GM21423 (cell line): ENCODE measurements around the gene PHLDA2.

Experiments used
- ATAC-seq: cut with Tn5 transposase; IDR thresholded peaks from one replicate; pipeline ENCODE4 v1.9.1; 2021; ENCODE audit warnings: mild to moderate bottlenecking, moderate library complexity; ENCODE audit not compliant: unreplicated experiment

PHLDA2 gene

DNA sequence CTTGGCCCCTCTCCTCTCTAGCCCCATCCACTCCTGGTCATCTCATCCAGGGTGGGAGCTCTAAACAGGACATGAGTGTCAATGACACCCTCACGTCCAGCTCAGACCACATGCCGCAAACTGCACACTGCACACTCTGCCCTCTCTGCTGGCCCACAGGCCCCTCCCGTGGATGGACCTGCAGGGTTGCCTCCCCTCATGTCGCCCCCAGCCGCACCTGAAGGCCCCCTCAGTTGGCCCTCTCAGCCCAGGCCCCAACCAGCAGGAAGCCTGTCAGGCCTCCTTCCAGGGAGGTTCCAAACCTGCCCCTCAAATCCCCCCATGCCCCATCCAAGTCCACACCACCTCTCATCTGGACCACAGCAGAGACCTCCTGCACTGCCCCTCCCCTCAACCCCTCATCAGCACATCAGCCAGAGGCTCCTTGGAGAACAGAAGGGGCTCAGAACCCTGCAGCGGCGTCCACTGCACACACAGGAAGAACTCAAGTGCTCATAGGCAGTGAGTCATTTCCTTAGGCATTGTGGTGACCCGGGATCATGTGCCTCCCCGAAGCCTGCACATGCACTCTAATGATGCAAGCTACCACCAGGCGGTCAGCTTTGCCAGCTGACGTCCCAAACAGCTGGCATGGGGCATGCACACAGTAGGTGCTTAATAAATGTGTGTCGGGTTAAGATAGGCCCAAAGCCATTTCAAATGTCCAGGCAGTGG, 30.7 kb downstream of the PHLDA2 start:
- no peak for ATAC-seq

DNA sequence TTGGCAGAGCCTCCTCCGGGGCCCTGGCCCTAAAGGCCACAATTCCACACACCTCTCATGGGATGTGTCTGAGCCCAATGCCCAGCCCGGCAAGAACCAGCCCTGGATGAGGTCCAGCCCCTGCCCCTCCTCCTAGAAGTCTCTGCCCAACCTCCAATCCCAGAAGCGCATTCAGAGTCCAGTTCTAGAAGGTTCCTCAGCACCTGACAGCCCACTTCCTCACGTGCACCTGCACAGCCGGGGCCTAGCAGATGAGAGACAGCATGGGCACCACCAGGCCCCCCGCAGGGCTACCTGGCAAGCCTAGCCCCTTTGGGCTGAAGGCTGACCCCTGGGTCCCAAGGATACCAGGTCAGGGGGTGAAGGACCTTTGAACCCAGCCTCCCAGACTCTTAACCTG, 32.2 kb downstream of the PHLDA2 start:
- ATAC-seq: no peak

DNA sequence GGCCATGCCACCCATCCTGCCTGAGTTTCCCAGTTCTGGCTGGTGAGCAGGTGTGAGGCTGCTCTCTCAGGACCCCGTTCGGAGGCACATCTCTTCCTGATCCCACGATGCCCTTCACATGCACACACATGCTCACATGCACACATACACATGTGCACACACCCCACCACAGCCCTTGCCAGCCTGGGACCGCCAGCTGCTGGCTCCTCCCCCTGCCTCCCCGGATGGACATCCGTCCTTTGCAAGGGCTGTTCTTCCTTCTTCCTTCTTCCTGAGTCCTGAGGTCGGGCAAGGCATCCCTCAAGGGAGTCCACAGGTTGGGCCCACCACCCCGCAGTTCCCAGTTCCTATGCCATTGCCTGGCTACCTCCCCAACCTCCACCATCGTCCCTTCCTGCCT, 33.2 kb downstream of the PHLDA2 start:
- no peak for ATAC-seq

- ATAC-seq: no peak
Observed at GRCh38 chr11:2893935-2894334, 35.3 kb downstream of the PHLDA2 start.

DNA sequence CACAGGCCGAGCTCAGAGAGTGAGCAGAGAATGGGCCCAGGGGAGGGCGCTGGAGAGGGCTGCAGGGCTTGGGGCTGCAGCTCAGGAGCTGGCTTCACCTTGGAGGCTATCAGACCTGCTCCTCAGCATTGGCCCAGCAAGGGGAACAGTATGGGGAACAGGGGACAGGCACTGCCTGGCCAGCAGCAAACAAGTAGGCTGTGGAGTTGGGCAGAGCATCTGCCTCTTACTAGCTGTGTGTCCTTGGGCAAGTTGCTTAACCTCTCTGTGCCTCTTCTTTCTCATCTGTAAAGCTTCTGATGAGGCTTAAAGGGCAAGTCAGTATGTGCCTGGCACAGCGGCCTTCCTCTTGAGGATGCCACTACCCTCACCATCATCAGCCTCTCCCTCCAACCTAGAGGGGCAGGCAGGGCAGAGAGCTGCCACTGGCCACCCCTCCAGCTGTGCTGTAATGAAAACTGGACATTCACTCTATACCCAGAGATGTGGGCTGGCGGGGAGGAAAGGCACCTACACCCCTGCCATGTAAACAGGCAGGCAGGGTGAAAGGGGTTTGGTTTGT, 36.2 kb downstream of the PHLDA2 start:
- ATAC-seq: peak; percentile 42

DNA sequence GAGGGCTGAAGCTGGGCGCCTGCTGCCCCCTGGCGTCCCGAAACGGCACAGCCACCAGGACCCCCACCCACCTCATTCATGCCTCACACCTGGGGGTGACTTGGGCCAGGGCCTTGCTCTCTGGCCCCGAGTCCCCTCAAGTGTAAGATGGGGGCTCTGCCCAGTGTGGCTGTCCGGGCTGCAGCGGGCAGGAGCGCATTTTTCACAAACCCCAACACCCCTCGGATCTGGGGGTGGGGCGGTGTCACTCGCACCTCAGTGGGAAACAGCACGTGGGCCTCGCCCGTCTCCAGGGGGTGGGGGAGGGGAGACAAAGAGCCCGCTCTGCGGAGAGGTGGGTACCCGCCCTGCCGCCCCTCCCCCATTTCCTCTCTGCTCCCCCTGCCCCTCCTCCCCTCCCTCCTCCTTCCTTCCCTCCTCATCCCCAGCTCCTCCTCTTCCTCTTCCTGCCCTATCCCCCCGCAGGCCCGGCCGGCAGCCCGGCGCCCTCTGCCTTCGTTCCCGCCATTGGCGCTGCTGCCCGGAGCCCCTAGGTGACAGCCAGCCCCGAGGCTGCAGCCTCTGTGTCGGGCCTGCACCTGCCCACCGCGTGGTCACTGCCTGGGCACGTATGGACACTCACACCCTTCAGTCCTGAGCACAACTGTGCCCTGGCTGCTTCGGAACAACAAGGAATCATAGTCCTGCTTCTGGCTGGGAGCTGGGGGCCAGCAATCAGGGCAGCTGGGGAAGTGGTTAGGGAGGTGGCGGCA, 36.8 kb downstream of the PHLDA2 start:
- ATAC-seq: peak; percentile 33

DNA sequence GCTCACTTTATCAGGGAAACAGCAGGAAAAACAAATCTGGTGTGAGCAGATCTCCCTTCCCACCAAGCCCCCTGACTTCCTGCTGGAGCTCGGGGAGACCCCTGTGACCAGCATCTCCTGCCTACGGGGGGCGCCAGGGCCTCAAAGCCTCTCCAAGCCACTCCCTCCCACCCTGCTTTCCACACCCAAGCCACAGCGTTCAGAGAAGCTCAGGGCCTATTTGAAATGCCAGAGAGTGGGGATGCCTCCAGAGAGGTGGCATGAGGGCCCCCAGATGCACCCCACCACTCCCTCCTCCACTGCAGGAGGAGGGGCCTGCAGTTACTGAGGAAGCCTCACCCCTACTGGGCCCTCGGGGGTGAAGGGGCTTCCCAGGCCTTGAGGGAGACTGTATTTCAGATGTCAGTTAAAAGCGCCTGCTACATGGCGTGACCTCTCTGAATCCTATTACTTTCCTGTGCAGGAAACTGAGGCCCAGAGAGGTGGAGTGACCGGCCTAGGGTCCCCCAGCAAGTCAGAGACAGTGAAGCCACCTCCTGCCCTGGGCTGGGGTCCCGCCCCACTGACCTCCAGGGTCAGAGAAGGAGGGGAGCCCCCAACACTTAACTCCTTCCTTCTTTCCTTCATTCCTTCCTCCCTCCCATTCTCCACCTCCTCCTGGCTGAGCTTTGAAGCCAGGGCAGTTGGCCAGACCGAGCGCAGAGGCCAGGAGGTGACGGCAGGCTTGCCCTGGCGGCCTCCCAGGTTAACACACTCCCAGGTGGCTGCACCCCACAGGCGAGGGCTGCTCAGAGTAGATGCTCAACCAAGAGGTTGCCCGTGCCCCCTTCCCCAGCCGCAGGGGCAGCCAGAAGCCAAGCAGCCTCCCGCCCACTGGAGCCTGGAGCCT, 37.6 kb downstream of the PHLDA2 start:
- ATAC-seq: no peak

DNA sequence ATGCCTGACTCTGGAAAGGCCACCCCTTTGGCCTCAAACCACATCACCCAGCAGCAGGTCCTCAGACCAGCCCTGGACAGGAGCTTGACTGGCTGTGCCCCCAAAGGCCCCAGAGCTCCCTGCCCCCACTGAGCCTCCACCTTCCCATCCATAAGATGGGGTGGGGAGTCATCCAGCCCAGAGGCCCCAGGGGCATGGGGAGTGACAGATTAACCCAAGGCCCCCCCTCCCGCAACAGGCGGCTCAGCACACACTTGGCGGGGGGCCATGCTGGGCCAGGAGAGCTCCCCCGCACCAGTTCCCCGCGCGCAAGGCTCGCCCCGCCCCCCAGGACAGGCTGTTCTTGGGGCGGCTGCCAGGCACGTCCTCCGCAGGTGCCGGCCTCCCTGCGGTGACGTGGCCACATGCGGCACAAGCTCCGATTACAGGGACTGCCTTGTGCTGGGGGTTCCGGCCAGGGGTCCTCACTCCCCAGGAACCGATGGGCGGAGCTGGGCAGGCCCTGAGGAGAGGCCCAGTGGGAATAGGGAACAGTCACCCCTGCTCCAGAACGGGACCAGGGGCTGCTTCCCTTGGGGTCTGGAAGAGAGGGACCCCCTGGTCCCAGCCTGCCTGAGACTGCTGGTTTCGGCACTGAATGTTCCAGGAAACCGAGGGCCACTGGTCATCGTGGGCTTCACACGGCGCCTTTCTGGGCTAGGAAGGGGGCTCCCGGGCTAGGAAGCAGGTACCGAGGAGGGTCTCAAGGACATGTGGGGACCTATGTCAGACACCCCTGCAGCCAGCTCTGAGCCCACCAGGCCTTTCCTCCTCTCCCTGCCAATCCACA, 38.5 kb downstream of the PHLDA2 start:
- ATAC-seq: no peak

DNA sequence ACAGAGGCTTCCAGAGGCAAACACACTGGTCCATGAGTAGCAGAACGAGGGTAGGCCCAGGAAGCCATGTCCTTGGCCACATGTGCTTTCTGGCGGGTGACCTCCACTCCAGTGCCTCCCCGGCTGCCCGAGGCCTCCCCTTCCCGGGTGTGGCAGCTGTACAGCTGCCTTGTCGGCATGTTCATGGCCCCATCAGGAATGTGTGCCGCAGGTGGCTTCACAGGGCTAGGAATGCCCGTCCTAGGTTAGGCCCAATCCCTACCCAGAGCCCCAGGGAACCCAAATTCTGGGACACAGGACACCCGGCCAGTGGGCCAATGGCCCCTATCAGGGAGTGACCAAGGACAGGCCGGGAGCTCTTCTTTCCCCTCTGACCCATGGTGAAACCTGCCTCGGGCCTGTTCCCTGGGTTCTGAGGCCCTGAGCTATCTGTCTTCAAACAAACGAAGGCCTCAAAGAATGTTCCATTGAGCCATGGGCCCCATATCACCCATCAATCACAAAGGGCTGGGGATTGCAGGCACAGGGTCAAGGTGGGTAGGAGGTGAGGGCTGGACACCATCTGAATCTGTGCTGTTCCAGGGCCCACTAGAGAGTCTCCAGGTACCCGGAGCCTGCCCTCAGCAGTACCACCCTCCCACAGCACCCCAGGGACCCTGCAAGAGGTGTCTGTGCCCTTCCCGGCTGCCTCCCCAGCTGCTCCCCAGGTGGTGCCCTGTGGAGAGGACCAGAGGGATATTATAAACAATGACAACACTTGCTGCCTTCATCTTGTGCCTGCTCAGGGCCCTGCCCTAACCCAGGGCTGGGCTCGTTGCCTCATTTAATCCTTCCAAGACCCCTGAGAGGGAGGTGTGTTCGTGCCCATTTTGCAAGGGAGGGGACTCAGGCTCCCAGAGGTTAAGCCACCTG, 39.6 kb downstream of the PHLDA2 start:
- no peak for ATAC-seq

- ATAC-seq: no peak
Observed at GRCh38 chr11:2888266-2888968, 40.8 kb downstream of the PHLDA2 start.

DNA sequence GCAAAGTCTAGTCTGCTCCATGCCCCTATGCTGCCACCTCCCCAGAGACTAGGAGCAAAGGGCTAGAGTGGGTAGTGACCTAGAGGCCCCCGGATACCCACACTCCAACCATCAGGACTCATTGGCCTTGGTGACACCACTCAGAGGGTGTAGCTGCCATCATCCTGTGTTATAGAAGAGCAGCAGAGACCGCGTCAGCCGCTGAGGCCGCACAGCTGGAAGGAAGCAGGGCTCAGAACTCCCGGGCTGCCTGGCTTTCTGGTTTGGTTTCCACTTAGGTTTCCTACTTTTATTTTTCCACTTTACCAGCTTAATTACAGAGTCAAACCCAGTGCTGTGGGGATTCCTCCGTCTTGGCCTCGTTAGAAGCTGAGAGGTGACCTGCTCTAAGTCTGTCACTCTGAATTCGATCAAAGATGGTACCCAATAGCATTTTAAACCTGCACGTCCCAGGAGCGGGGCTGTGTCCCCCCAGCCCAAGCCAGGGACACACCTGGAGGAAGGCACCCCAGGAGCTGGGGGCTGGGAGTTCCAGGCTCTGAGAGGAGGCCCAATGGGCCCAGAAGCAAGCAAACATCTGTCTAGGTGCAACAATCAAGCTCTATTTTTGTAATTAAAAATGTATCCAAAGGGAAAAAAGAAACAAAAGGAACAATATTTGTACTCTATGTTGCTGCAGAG, 41.6 kb downstream of the PHLDA2 start:
- ATAC-seq: no peak

- ATAC-seq: no peak
Observed at GRCh38 chr11:2886936-2887335, 42.3 kb downstream of the PHLDA2 start.

DNA sequence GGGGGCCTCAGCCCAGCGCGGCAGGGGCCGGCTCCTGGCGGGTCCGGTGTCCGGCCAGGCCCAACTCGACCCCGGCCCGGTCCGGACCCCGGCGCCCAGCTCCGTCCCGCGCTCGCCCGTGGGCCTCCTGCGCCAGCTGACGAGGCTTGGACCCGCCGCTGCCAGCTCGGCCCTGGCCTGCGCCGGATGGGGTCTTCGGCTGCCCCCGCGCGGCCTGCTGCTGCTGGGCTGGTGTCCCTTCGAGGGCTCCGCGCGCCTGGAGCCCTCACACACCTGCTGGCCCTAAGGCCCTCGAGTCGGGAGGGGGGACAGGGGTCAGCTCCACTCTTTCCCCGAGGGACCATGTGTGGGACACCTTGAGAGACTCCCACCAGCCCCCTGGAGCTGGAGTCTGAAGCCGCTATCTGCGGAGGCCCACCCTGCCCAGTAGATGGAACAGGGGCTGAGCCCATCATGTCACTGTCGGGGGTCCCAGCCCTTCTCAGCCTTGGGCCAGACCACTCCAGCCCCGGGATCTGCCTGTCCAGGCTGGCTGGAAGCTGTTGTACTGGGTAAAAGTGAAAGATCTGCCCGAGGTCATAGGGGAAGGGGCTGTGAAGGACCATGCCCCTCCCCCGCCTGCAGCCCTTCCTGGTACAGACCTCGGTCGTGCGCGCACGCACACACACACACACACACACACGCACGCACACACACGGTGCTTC, 42.9 kb downstream of the PHLDA2 start:
- ATAC-seq: peak; percentile 9

GRCh38 chr11:2885678-2886081, 43.5 kb downstream of the PHLDA2 start, which contains the start of gene CDKN1C:
TSS of gene CDKN1C (minus strand) at chr11:2885775. CDS start at chr11:2885456, 319 bp downstream.
- ATAC-seq: peak; percentile 68

DNA sequence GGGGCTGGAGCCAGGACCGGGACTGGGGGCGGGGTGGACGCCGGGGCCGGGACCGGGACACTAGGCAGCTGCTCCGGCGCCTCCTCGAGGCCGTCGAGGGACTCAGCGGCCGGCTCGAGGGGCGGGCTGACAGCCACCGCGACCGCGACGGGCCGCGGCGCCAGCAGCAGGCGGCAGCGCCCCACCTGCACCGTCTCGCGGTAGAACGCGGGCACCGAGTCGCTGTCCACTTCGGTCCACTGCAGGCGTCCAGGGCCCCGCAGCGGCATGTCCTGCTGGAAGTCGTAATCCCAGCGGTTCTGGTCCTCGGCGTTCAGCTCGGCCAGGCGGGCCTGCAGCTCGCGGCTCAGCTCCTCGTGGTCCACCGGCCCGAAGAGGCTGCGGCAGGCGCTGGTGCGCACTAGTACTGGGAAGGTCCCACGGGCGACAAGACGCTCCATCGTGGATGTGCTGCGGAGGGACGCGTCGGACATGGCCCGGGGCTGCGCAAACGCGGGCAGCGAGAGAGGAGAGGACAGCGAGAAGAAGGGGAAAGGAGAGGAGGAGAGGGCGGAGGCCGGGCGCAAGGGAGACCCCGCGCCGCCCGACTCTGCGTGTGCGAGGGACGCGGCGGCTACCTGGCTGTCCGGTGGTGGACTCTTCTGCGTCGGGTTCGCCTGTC, 44.1 kb downstream of the PHLDA2 start:
- ATAC-seq: no peak

DNA sequence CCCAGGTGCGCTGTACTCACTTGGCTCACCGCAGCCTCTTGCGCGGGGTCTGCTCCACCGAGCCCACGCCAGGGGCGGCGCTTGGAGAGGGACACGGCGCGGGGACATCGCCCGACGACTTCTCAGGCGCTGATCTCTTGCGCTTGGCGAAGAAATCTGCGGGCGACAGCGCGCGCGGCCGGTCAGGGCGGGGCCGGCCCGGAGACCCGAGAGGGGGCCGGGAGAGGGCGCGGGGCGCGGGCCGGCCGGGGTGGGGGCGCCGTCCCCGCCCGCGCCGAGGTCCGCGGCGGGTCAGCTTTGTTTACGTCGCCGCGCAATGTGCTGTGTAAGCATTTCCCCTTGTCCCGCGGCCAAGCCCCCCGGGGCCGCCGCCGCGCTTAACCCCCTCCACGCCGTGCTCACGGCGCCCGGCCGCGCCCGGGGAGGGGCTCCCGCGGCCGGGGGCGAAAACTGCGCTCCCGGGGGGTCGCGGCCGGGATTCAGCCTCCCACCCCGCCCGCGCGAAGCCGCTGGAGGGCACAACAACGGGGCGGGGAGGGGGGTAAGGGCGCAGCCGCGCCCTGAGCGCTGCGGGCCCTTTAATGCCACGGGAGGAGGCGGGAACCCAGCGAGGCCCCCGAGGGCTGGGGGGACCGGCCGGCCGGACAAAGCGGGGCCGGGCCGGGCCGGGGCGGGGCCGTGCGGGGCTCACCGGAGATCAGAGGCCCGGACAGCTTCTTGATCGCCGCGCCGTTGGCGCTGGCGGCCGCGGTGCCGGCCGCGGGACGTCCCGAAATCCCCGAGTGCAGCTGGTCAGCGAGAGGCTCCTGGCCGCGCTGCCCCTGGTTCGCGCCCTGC, 45.0 kb downstream of the PHLDA2 start:
- ATAC-seq: no peak
